ENCODE data around the gene S100A10. TPM values are rescaled to one million over a fixed set of nuclear protein-coding genes. Genes with fewer than 3 reads are reported as not detected.

S100A10 gene
- polyA plus RNA-seq, 1 donor from 2014 or later = 24.5 TPM

GRCh38 chr1:152000964-152001630 lies 7.4 kb upstream of the S100A10 start:
- H3K27ac ChIP-seq (ENCODE audit: low read length) = no peak overlapping the region
- H3K9me2 ChIP-seq (ENCODE audit: insufficient read depth, low read length) = no peaks in the 10 kb centered on the region
- TF ChIP-seq EP300 (conservative IDR thresholded peaks at IDR 0.05; ENCODE audit: poor library complexity, severe bottlenecking) (no peak), RAD21 (conservative IDR thresholded peaks at IDR 0.05) (no peak), SMC3 (conservative IDR thresholded peaks at IDR 0.05; ENCODE audit: poor library complexity) (no peak), REST (IDR thresholded peaks at IDR 0.05; ENCODE audit: borderline replicate concordance) (no peak), MXI1 (conservative IDR thresholded peaks at IDR 0.05; ENCODE audit: poor library complexity, severe bottlenecking) (no peak), CTCF (IDR thresholded peaks at IDR 0.05; ENCODE audit: poor library complexity, severe bottlenecking) (no peak), POLR2AphosphoS5 (IDR thresholded peaks at IDR 0.05) (no peak), TAF1 (IDR thresholded peaks at IDR 0.05; ENCODE audit: low read depth) (no peak), EZH2 (IDR thresholded peaks at IDR 0.05; ENCODE audit: borderline replicate concordance, insufficient read depth, low read length, poor library complexity, severe bottlenecking) (no peak)
- H3F3A ChIP-seq (ENCODE audit: insufficient read depth, low read length, poor library complexity, severe bottlenecking) = no peaks in the 10 kb centered on the region
- no peaks in the 10 kb centered on the region for H3K79me2 ChIP-seq (replicated peaks; ENCODE audit: insufficient read depth, low read length)
- H3K36me3 ChIP-seq (ENCODE audit: insufficient read depth, low read length) = no peaks in the 10 kb centered on the region
- no peak overlapping the region for H3K9ac ChIP-seq (ENCODE audit: low read length)
- H3K4me2 ChIP-seq (ENCODE audit: low read length) = no peak overlapping the region
- H3K27me3 ChIP-seq (ENCODE audit: insufficient read depth, low read depth, low read length) = peaks cover 33% of the 10 kb centered on the region
- H4K20me1 ChIP-seq (ENCODE audit: insufficient read depth) = no peaks in the 10 kb centered on the region
- H2AFZ ChIP-seq (ENCODE audit: low read depth, low read length) = no peak overlapping the region
- H3K9me3 ChIP-seq (ENCODE audit: low read length) = no peaks in the 10 kb centered on the region
- no peak overlapping the region for H3K4me3 ChIP-seq (ENCODE audit: low read length)

GRCh38 chr1:151998611-151999362 lies 5.1 kb upstream of the S100A10 start:
- TF ChIP-seq POLR2AphosphoS5 (IDR thresholded peaks at IDR 0.05) (no peak), TAF1 (IDR thresholded peaks at IDR 0.05; ENCODE audit: low read depth) (no peak), SMC3 (conservative IDR thresholded peaks at IDR 0.05; ENCODE audit: poor library complexity) (no peak), CTCF (IDR thresholded peaks at IDR 0.05; ENCODE audit: poor library complexity, severe bottlenecking) (no peak), EZH2 (IDR thresholded peaks at IDR 0.05; ENCODE audit: borderline replicate concordance, insufficient read depth, low read length, poor library complexity, severe bottlenecking) (no peak), MXI1 (conservative IDR thresholded peaks at IDR 0.05; ENCODE audit: poor library complexity, severe bottlenecking) (no peak), RAD21 (conservative IDR thresholded peaks at IDR 0.05) (no peak), REST (IDR thresholded peaks at IDR 0.05; ENCODE audit: borderline replicate concordance) (no peak), EP300 (conservative IDR thresholded peaks at IDR 0.05; ENCODE audit: poor library complexity, severe bottlenecking) (no peak)
- Histone ChIP-seq H3K9me2 (ENCODE audit: insufficient read depth, low read length) (no peaks in the 10 kb centered on the region), H3K9ac (ENCODE audit: low read length) (no peak overlapping the region), H3K9me3 (ENCODE audit: low read length) (no peaks in the 10 kb centered on the region), H4K20me1 (ENCODE audit: insufficient read depth) (no peaks in the 10 kb centered on the region), H3K36me3 (ENCODE audit: insufficient read depth, low read length) (no peaks in the 10 kb centered on the region), H3K27ac (ENCODE audit: low read length) (no peak overlapping the region), H3K4me3 (ENCODE audit: low read length) (no peak overlapping the region), H3K79me2 (replicated peaks; ENCODE audit: insufficient read depth, low read length) (no peaks in the 10 kb centered on the region), H2AFZ (ENCODE audit: low read depth, low read length) (no peak overlapping the region), H3F3A (ENCODE audit: insufficient read depth, low read length, poor library complexity, severe bottlenecking) (no peaks in the 10 kb centered on the region), H3K4me2 (ENCODE audit: low read length) (no peak overlapping the region), H3K27me3 (ENCODE audit: insufficient read depth, low read depth, low read length) (peaks cover 48% of the 10 kb centered on the region)
